GM23338 (cell line): Measurements from ENCODE around the gene OR2V2. TPM values are rescaled to one million over a fixed set of nuclear protein-coding genes. Genes with fewer than 3 reads are reported as not detected.

Experiments used
- ATAC-seq: fragments of 200-7000 bp; cut with Tn5 transposase; 3 replicates; pipeline ENCODE4 v1.9.1; 2020
- DNase-seq: peaks from one replicate; pipeline ENCODE4 v3.0.0-alpha.2; 2015; ENCODE audit warnings: low spot score
- H2AFZ ChIP-seq: fragments of 200-600 bp; sonication (generic); 2 replicates; pipeline ENCODE4 v1.8.0; 2016; ENCODE audit warnings: antibody characterized with exemption, mild to moderate bottlenecking, moderate library complexity
- H3F3A ChIP-seq: fragments of 200-600 bp; sonication (generic); replicated peaks from 2 replicates; pipeline ENCODE4 v1.8.0; 2017; ENCODE audit warnings: antibody characterized with exemption, mixed run types, low read depth
- H3K27ac ChIP-seq: fragments of 200-600 bp; sonication (generic); 2 replicates; pipeline ENCODE4 v1.6.1; 2016; ENCODE audit warnings: low read depth
- H3K27me3 ChIP-seq: fragments of 200-600 bp; sonication (generic); 2 replicates; pipeline ENCODE4 v1.8.0; 2016; ENCODE audit warnings: mild to moderate bottlenecking, mixed run types, moderate library complexity; ENCODE audit not compliant: insufficient read depth
- H3K36me3 ChIP-seq: fragments of 200-600 bp; sonication (generic); 2 replicates; pipeline ENCODE4 v1.8.0; 2016; ENCODE audit warnings: mild to moderate bottlenecking; ENCODE audit not compliant: insufficient read depth
- H3K4me1 ChIP-seq: fragments of 200-600 bp; sonication (generic); 2 replicates; pipeline ENCODE4 v1.8.0; 2016; ENCODE audit warnings: mild to moderate bottlenecking, moderate library complexity; ENCODE audit not compliant: insufficient read depth
- H3K4me2 ChIP-seq: fragments of 200-600 bp; sonication (generic); 2 replicates; pipeline ENCODE4 v1.7.1; 2017; ENCODE audit warnings: mixed run types
- H3K4me3 ChIP-seq: fragments of 200-600 bp; sonication (generic); 2 replicates; pipeline ENCODE4 v1.6.1; 2016; ENCODE audit warnings: mixed run types
- H3K79me2 ChIP-seq: fragments of 200-600 bp; sonication (generic); replicated peaks from 2 replicates; pipeline ENCODE4 v1.8.0; 2017; ENCODE audit warnings: mild to moderate bottlenecking; ENCODE audit not compliant: insufficient read depth
- H3K9me2 ChIP-seq: fragments of 200-600 bp; sonication (generic); 2 replicates; pipeline ENCODE4 v1.8.0; 2017; ENCODE audit not compliant: insufficient read depth
- H4K20me1 ChIP-seq: fragments of 200-600 bp; sonication (generic); replicated peaks from 2 replicates; pipeline ENCODE4 v1.8.0; 2017; ENCODE audit warnings: mild to moderate bottlenecking; ENCODE audit not compliant: insufficient read depth
- H3K27ac Mint-ChIP-seq: 2 replicates; pipeline ENCODE4 v1.8.0; 2020; ENCODE audit warnings: inconsistent platforms, mild to moderate bottlenecking, moderate library complexity, mixed read lengths
- H3K27me3 Mint-ChIP-seq: 3 replicates; pipeline ENCODE4 v1.8.0; 2022; ENCODE audit warnings: low read depth, mild to moderate bottlenecking, moderate library complexity, mixed read lengths, inconsistent platforms; ENCODE audit not compliant: insufficient read depth, poor library complexity
- H3K36me3 Mint-ChIP-seq: 3 replicates; pipeline ENCODE4 v1.8.0; 2021; ENCODE audit warnings: low read depth, mild to moderate bottlenecking, inconsistent platforms, moderate library complexity, mixed read lengths
- H3K4me1 Mint-ChIP-seq: 3 replicates; pipeline ENCODE4 v1.8.0; 2020; ENCODE audit warnings: mild to moderate bottlenecking, inconsistent platforms, mixed read lengths
- H3K4me3 Mint-ChIP-seq: 3 replicates; pipeline ENCODE4 v1.8.0; 2021; ENCODE audit warnings: moderate library complexity, mild to moderate bottlenecking, inconsistent platforms, mixed read lengths
- H3K9me3 Mint-ChIP-seq: 3 replicates; pipeline ENCODE4 v1.8.0; 2020; ENCODE audit warnings: moderate library complexity, mild to moderate bottlenecking, inconsistent platforms, mixed read lengths
- CREB1 ChIP-seq: fragments of 250-450 bp; sonication (Bioruptor Pico); IDR thresholded peaks from 2 replicates; pipeline ENCODE4 v1.5.0; 2020; ENCODE audit warnings: low read depth, mild to moderate bottlenecking, moderate library complexity
- ETS1 ChIP-seq: IDR thresholded peaks from 2 replicates; pipeline ENCODE4 v1.6.1; 2016; ENCODE audit warnings: antibody characterized with exemption
- EZH2 ChIP-seq: fragments of 200-600 bp; sonication (generic); IDR thresholded peaks from one replicate; pipeline ENCODE4 v1.8.0; 2017; ENCODE audit warnings: antibody characterized with exemption, mild to moderate bottlenecking, low read depth; ENCODE audit not compliant: unreplicated experiment
- EZH2phosphoT487 ChIP-seq: fragments of 200-600 bp; sonication (generic); IDR thresholded peaks from one replicate; pipeline ENCODE4 v1.8.1; 2018; ENCODE audit warnings: antibody characterized with exemption; ENCODE audit not compliant: unreplicated experiment
- NANOG ChIP-seq: IDR thresholded peaks from 2 replicates; pipeline ENCODE4 v1.6.1; 2016; ENCODE audit warnings: antibody characterized with exemption, borderline replicate concordance
- STAT1 ChIP-seq: IDR thresholded peaks from one replicate; pipeline ENCODE4 v1.6.1; 2016; ENCODE audit warnings: antibody characterized with exemption; ENCODE audit not compliant: unreplicated experiment
- ZNF114 ChIP-seq: fragments of 250-450 bp; sonication (Bioruptor Pico); IDR thresholded peaks from 2 replicates; pipeline ENCODE4 v1.5.0; 2020; ENCODE audit warnings: mild to moderate bottlenecking, moderate library complexity
- ZNF462 ChIP-seq: fragments of 250-450 bp; sonication (Bioruptor Pico); IDR thresholded peaks from 2 replicates; pipeline ENCODE4 v1.5.0; 2020; ENCODE audit warnings: mild to moderate bottlenecking, moderate library complexity
- polyA plus RNA-seq: library from polyadenylated mRNA; unstranded; fragments of >200 nt; fragmentation: Nextera tagmentation; extraction: Ambion mirVana; gene quantifications from 2 replicates; pipeline ENCODE4 v1.2.1, GENCODE V29; 2016
- total RNA-seq: library from RNA; depleted of rRNA; stranded (reverse); fragments of >200 nt; shearing (Covaris generic); gene quantifications from 2 replicates; pipeline ENCODE4 v1.2.3, GENCODE V29; 2014

The OR2V2 gene
- total and polyA plus RNA-seq, 2 experiments from 2014 or later, result not detected

GRCh38 chr5:181127456-181127855 lies 19.9 kb upstream of the OR2V2 start:
- Histone ChIP-seq H3K9me2 (peaks cover 3% of the 10 kb centered on the region; the same call in 1 of the 2 replicates), H3K4me1 (no peaks in the 10 kb centered on the region), H3K36me3 (no peaks in the 10 kb centered on the region), H4K20me1 (no peaks in the 10 kb centered on the region), H2AFZ (no peak overlapping the region), H3K79me2 (no peaks in the 10 kb centered on the region), H3K27ac (no peak overlapping the region), H3K4me2 (no peak overlapping the region), H3K4me3 (no peak overlapping the region), H3K27me3 (no peaks in the 10 kb centered on the region), H3F3A (no peaks in the 10 kb centered on the region)
- no peak overlapping the region for H3K27ac Mint-ChIP-seq
- H3K4me1 Mint-ChIP-seq, result peaks cover 2% of the 10 kb centered on the region; the same call in 2 of the 3 replicates
- ATAC-seq (no peak), DNase-seq (no peak)
- no peaks in the 10 kb centered on the region; the same call in 2 of the 3 replicates for H3K36me3 Mint-ChIP-seq
- TF ChIP-seq EZH2 (no peak), STAT1 (no peak), ZNF462 (CRISPR knock-in tag) (no peak), CREB1 (CRISPR knock-in tag) (no peak), EZH2phosphoT487 (no peak), ETS1 (no peak), NANOG (no peak), ZNF114 (no peak)
- no peak overlapping the region for H3K4me3 Mint-ChIP-seq
- H3K9me3 Mint-ChIP-seq, result no peaks in the 10 kb centered on the region
- H3K27me3 Mint-ChIP-seq, result peaks cover 12% of the 10 kb centered on the region
